HepG2 (cell line): ENCODE data around the gene REEP2. TPM values are rescaled to one million over a fixed set of nuclear protein-coding genes. Genes with fewer than 3 reads are reported as not detected.
A peak's percentile ranks its signal among the peaks of the same experiment; 100 is the strongest.

ENCODE experiments used
- ATAC-seq: fragments of 200-7000 bp; cut with Tn5 transposase; 3 replicates; pipeline ENCODE4 v1.9.1; 2020; ENCODE audit warnings: mild to moderate bottlenecking, moderate library complexity
- BruUV-seq: library from RNA; stranded (reverse); fragments of 400-500 nt; replicated peaks from 2 replicates; lab custom pipeline; 2021; lab: Mats Ljungman, UMichigan
- CTCF ChIA-PET: fragments of 300-600 bp; formaldehyde crosslinking; extraction: SDS; loops from one replicate; lab custom pipeline; 2021; ENCODE audit warnings: low total read pairs, inconsistent platforms, low intra/inter-chr PET ratio; lab: Yijun Ruan, JAX
- POLR2A ChIA-PET: fragments of 350-600 bp; sonication (Branson Sonifier 250); formaldehyde crosslinking; loops from one replicate; lab custom pipeline; 2020; ENCODE audit warnings: antibody characterized with exemption, inconsistent platforms; lab: Yijun Ruan, JAX
- DNase-seq: peaks from one replicate; pipeline ENCODE4 v3.0.0-alpha.2; 2015; ENCODE audit warnings: low spot score
- FAIRE-seq: peaks from 3 replicates; lab custom pipeline; 2011; peaks lifted over from hg19 to GRCh38; lab: Jason Lieb, UNC
- H2AFZ ChIP-seq: one replicate; pipeline ENCODE4 v1.6.1; 2011; ENCODE audit warnings: low read length, inconsistent platforms
- H3K27ac ChIP-seq: fragments of 300-600 bp; 3 replicates; pipeline ENCODE4 v1.8.0; 2011; ENCODE audit warnings: mixed run types, mild to moderate bottlenecking, mixed read lengths, low read length, inconsistent platforms; ENCODE audit not compliant: insufficient read depth; ENCODE audit errors: extremely low read length
- H3K27me3 ChIP-seq, 2 experiments: fragments of 200-600 bp in 1 of 2; 2 replicates in 1 of 2; 3 replicates in 1 of 2; pipeline versions ENCODE4 v1.6.0 to v1.8.0; 2011; ENCODE audit warnings: low read length in 2 of 2, mild to moderate bottlenecking in 2 of 2, moderate library complexity in 2 of 2, inconsistent platforms in 1 of 2; ENCODE audit not compliant: insufficient read depth in 2 of 2, control insufficient read depth in 1 of 2
- H3K36me3 ChIP-seq, 2 experiments: fragments of 200-600 bp in 1 of 2; replicated peaks in 1 of 2; 2 replicates in 1 of 2; 3 replicates in 1 of 2; pipeline versions ENCODE4 v1.5.1 to v1.8.0; 2011; ENCODE audit warnings: low read length in 2 of 2, inconsistent platforms in 1 of 2; ENCODE audit not compliant: insufficient read depth in 2 of 2, control insufficient read depth in 1 of 2
- H3K4me1 ChIP-seq: 2 replicates; pipeline ENCODE4 v1.5.1; 2012; ENCODE audit warnings: low read length, inconsistent platforms; ENCODE audit not compliant: insufficient read depth
- H3K4me2 ChIP-seq: 2 replicates; pipeline ENCODE4 v1.6.0; 2011; ENCODE audit warnings: low read depth, low read length, inconsistent platforms
- H3K4me3 ChIP-seq, 3 experiments: fragments of 200-600 bp in 1 of 3; sonication (generic), shearing (Covaris generic) in 1 of 3; replicated peaks in 1 of 3; 2 replicates each; pipeline ENCODE4 v1.5.1; 2011 to 2016; ENCODE audit warnings: low read length in 3 of 3, inconsistent platforms in 2 of 3, low read depth in 2 of 3, mild to moderate bottlenecking in 2 of 3, control low read depth in 1 of 3, mixed read lengths in 1 of 3; ENCODE audit not compliant: insufficient read depth in 1 of 3
- H3K79me2 ChIP-seq: one replicate; pipeline ENCODE4 v1.6.1; 2011; ENCODE audit warnings: low read length, inconsistent platforms; ENCODE audit not compliant: insufficient read depth
- H3K9ac ChIP-seq: 2 replicates; pipeline ENCODE4 v1.6.0; 2011; ENCODE audit warnings: mild to moderate bottlenecking, low read depth, low read length, inconsistent platforms; ENCODE audit not compliant: insufficient read depth
- H3K9me3 ChIP-seq: 2 replicates; pipeline ENCODE4 v1.5.1; 2012; ENCODE audit warnings: mild to moderate bottlenecking, low read length
- H4K20me1 ChIP-seq: 2 replicates; pipeline ENCODE4 v1.6.0; 2011; ENCODE audit warnings: inconsistent platforms, mild to moderate bottlenecking, low read length, moderate library complexity; ENCODE audit not compliant: insufficient read depth
- AGO1 ChIP-seq: fragments of 200-400 bp; formaldehyde crosslinking; IDR thresholded peaks from 2 replicates; pipeline ENCODE4 v1.6.1; 2017; ENCODE audit warnings: mild to moderate bottlenecking, low read depth, low read length, moderate library complexity; ENCODE audit not compliant: poor library complexity, severe bottlenecking
- ATF7-NPFF ChIP-seq: sonication (generic); formaldehyde crosslinking; IDR thresholded peaks from 2 replicates; pipeline ENCODE4 v1.8.1; 2023; ENCODE audit warnings: mild to moderate bottlenecking, low read depth, missing genetic modification reagents, moderate library complexity
- BHLHE40 ChIP-seq: IDR thresholded peaks from 2 replicates; pipeline ENCODE4 v1.6.1; 2011; ENCODE audit warnings: low read length, improper control_type of control experiment
- CHD2 ChIP-seq: IDR thresholded peaks from 2 replicates; pipeline ENCODE4 v1.6.1; 2011; ENCODE audit warnings: low read depth, low read length, improper control_type of control experiment
- FOXJ3 ChIP-seq: sonication (generic); formaldehyde crosslinking; IDR thresholded peaks from 2 replicates; pipeline ENCODE4 v1.4.0; 2020; ENCODE audit warnings: missing genetic modification reagents, mild to moderate bottlenecking, borderline replicate concordance
- HOXA5 ChIP-seq: sonication (generic); formaldehyde crosslinking; IDR thresholded peaks from 2 replicates; pipeline ENCODE4 v1.4.0; 2020; ENCODE audit warnings: missing genetic modification reagents
- KLF11 ChIP-seq: IDR thresholded peaks from 2 replicates; pipeline ENCODE4 v1.6.1; 2016; ENCODE audit warnings: missing compliant biosample characterization
- MTA1 ChIP-seq: sonication (generic); formaldehyde crosslinking; IDR thresholded peaks from 2 replicates; pipeline ENCODE4 v1.4.0; 2020; ENCODE audit warnings: missing genetic modification reagents, mild to moderate bottlenecking, borderline replicate concordance
- NFAT5 ChIP-seq: sonication (generic); formaldehyde crosslinking; IDR thresholded peaks from 2 replicates; pipeline ENCODE4 v1.4.0; 2020; ENCODE audit warnings: missing genetic modification reagents
- NR2F1 ChIP-seq, 2 experiments: fragments of 450-650 bp in 1 of 2; formaldehyde crosslinking in 1 of 2; IDR thresholded peaks; 2 replicates each; pipeline versions ENCODE4 v1.5.0 to v1.6.1; 2016 to 2020; ENCODE audit warnings: mild to moderate bottlenecking in 1 of 2, missing compliant biosample characterization in 1 of 2, missing genetic modification reagents in 1 of 2, moderate library complexity in 1 of 2
- RARG ChIP-seq: sonication (generic); formaldehyde crosslinking; IDR thresholded peaks from 2 replicates; pipeline ENCODE4 v1.4.0; 2020; ENCODE audit warnings: low read depth, mild to moderate bottlenecking, missing genetic modification reagents
- SAP130 ChIP-seq: IDR thresholded peaks from 2 replicates; pipeline ENCODE4 v1.6.1; 2016; ENCODE audit warnings: low read depth
- SCMH1 ChIP-seq: sonication (generic); formaldehyde crosslinking; IDR thresholded peaks from 2 replicates; pipeline ENCODE4 v1.9.0; 2021; ENCODE audit warnings: missing genetic modification reagents, mild to moderate bottlenecking, borderline replicate concordance
- SMC3 ChIP-seq: IDR thresholded peaks from 2 replicates; pipeline ENCODE4 v1.6.1; 2011; ENCODE audit warnings: low read length, improper control_type of control experiment
- TOPORS ChIP-seq: sonication (generic); formaldehyde crosslinking; IDR thresholded peaks from 2 replicates; pipeline ENCODE4 v1.8.0; 2023; ENCODE audit warnings: mild to moderate bottlenecking, missing genetic modification reagents
- ZBTB1 ChIP-seq: sonication (generic); formaldehyde crosslinking; IDR thresholded peaks from 2 replicates; pipeline ENCODE4 v1.4.0; 2020; ENCODE audit warnings: missing genetic modification reagents, borderline replicate concordance
- ZNF282 ChIP-seq: fragments of 450-650 bp; IDR thresholded peaks from 2 replicates; pipeline ENCODE4 v1.6.1; 2018; ENCODE audit not compliant: partially characterized antibody
- ZNF431 ChIP-seq: sonication (generic); formaldehyde crosslinking; IDR thresholded peaks from 2 replicates; pipeline ENCODE4 v1.9.0; 2022; ENCODE audit warnings: missing genetic modification reagents, low read depth, mild to moderate bottlenecking, borderline replicate concordance
- ZNF441 ChIP-seq: sonication (generic); formaldehyde crosslinking; IDR thresholded peaks from 2 replicates; pipeline ENCODE4 v1.7.0; 2021; ENCODE audit warnings: missing genetic modification reagents, borderline replicate concordance
- ZNF776 ChIP-seq: sonication (generic); formaldehyde crosslinking; IDR thresholded peaks from 2 replicates; pipeline ENCODE4 v1.4.0; 2020; ENCODE audit warnings: mild to moderate bottlenecking, missing genetic modification reagents
- WGBS: methylation state at CpG from one replicate; pipeline ENCODE4 v1.1.6; 2017; ENCODE audit warnings: low lambda C conversion rate; 5-methylcytosine and 5-hydroxymethylcytosine counted together
- in situ Hi-C: cut with HindIII; loops from 2 replicates; pipeline ENCODE4 v1.10.0; 2017; ENCODE audit warnings: low pct_unique_long_range_greater_than_20kb; ENCODE audit not compliant: extremely low pct_ligation_motif_present
- intact Hi-C: fragments of 100-400 bp; cut with micrococcal nuclease; formaldehyde crosslinking; loops from one replicate; pipeline ENCODE4 v1.10.0; 2022; ENCODE audit not compliant: unreplicated experiment
- polyA plus RNA-seq, 8 experiments: library from polyadenylated mRNA; depleted of rRNA in 3 of 8; stranded (reverse) in 7 of 8; unstranded in 1 of 8; fragments of >200 nt; fragmentation: Illumina TruSeq in 4 of 8; extraction: Trizol in 4 of 8; gene quantifications; 2 replicates each; pipeline versions ENCODE4 v1.2.1 to v1.2.3, GENCODE V29; 2011 to 2016; ENCODE audit warnings: low read depth in 4 of 8, missing spikeins in 1 of 8, mixed read lengths in 1 of 8; ENCODE audit not compliant: insufficient read depth in 1 of 8
- total RNA-seq, 5 experiments: library from RNA; depleted of rRNA; stranded (reverse); fragments of >200 nt; fragmentation: Illumina TruSeq; extraction: Trizol; gene quantifications; 2 replicates each; pipeline ENCODE4 v1.2.3, GENCODE V29; 2016; ENCODE audit warnings: low read depth in 1 of 5

The REEP2 gene
- total and polyA plus RNA-seq, 2 of the 13 experiments (the other 11 are each of a cell fraction or from before 2014, with no cell fraction given): 5.3 to 7.8 TPM

GRCh38 chr5:138469540-138470321 is 30.9 kb downstream of the REEP2 start:
- no TSS peak for BruUV-seq
- DNase-seq (no peak), ATAC-seq (peak; percentile 3), FAIRE-seq (no peak)
- intact Hi-C loops: loop anchor here (1.0 kb wide), 1 partner anchor 34 kb away; no protein-coding TSS in a partner anchor
- Histone ChIP-seq H3K4me1 (peaks cover 51% of the 10 kb centered on the region), H2AFZ (no peak overlapping the region), H3K27ac (no peak overlapping the region), H3K79me2 (peaks cover 3% of the 10 kb centered on the region), H3K27me3 (0 out of 5 replicates have a peak, but pooled peaks cover 0 to 2% of the 10 kb centered on the region in 2 experiments), H3K4me3 (no peak overlapping the region), H3K9me3 (no peaks in the 10 kb centered on the region), H3K36me3 (peaks cover 0 to 7% of the 10 kb centered on the region in 2 experiments; a peak in 2 of 5 replicates), H3K4me2 (no peak overlapping the region), H3K9ac (no peak overlapping the region), H4K20me1 (peaks cover 3% of the 10 kb centered on the region; the same call in 1 of the 2 replicates)
- 39% methylated on average over 7 of the region's 8 CpGs for WGBS
- ChIA-PET POLR2A (interaction anchor here (1.4 to 2.2 kb wide), 3 partner anchors 23 to 81 kb away, joined by 3 to 7 read pairs (median 4); no protein-coding TSS in a partner anchor), CTCF (no interaction called here)
- in situ Hi-C loops: loop anchor here (5.0 kb wide), 1 partner anchor 33 kb away; no protein-coding TSS in a partner anchor
- TF ChIP-seq SMC3: 0 out of 2 replicates have a peak, but pooled peaks have one; percentile 8
- no peak for TF ChIP-seq RARG
- 0 out of 4 replicates have a peak, but pooled peaks of 1 of the 2 experiments have one; percentile 35 for TF ChIP-seq NR2F1 (CRISPR knock-in tag; IDR thresholded peaks at IDR 0.05)
- no peak for TF ChIP-seq ZNF776 (CRISPR knock-in tag)
- TF ChIP-seq SCMH1 (CRISPR knock-in tag): no peak
- no peak for TF ChIP-seq ZNF441 (CRISPR knock-in tag)
- TF ChIP-seq ZBTB1: no peak
- TF ChIP-seq HOXA5: no peak
- no peak for TF ChIP-seq ZNF282
- no peak for TF ChIP-seq MTA1 (CRISPR knock-in tag)
- peak; percentile 91 for TF ChIP-seq AGO1
- TF ChIP-seq CHD2: peak; percentile 77
- TF ChIP-seq ZNF431 (CRISPR knock-in tag): no peak
- peak; percentile 95 for TF ChIP-seq BHLHE40
- no peak for TF ChIP-seq SAP130 (CRISPR knock-in tag)
- TF ChIP-seq NFAT5 (CRISPR knock-in tag): no peak
- no peak for TF ChIP-seq KLF11 (CRISPR knock-in tag)
- no peak for TF ChIP-seq TOPORS (CRISPR knock-in tag)
- no peak for TF ChIP-seq ATF7-NPFF
- TF ChIP-seq FOXJ3 (CRISPR knock-in tag): no peak
